ENCODE measurements around the gene ARGLU1. TPM values are rescaled to one million over a fixed set of nuclear protein-coding genes. Genes with fewer than 3 reads are reported as not detected.

The ARGLU1 gene
- total and polyA plus RNA-seq, 2 experiments from 2014 or later, result 146 to 173 TPM

DNA sequence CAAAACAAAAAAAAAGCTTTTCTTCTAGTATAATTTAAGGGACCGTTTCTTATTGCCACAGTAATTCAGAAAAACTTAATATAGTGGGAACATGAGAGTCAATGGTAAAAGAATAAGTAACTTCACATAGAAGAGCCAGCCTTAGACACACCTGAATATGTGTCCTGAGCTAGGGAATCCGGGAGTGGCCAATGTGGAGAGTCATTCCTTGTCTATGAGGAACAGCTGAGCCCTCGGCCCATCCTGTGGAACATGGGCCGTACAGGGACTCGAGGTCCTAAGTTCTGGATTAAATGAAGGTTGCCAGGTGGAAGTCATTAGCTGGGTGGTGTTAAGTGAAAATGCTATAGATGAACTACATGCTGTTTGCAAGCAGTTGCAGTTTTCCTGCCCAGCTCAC, 64.7 kb downstream of the ARGLU1 start:
- H3K27ac ChIP-seq, result no peak overlapping the region
- H3K36me3 ChIP-seq, result no peaks in the 10 kb centered on the region
- H3K4me3 ChIP-seq, result no peak overlapping the region
- no peak for DNase-seq (ENCODE audit: low read depth in 1 of 2, low spot score in 1 of 2)
- H3K9me3 ChIP-seq (ENCODE audit: low read depth), result no peaks in the 10 kb centered on the region
- TF ChIP-seq, protein P1, sequence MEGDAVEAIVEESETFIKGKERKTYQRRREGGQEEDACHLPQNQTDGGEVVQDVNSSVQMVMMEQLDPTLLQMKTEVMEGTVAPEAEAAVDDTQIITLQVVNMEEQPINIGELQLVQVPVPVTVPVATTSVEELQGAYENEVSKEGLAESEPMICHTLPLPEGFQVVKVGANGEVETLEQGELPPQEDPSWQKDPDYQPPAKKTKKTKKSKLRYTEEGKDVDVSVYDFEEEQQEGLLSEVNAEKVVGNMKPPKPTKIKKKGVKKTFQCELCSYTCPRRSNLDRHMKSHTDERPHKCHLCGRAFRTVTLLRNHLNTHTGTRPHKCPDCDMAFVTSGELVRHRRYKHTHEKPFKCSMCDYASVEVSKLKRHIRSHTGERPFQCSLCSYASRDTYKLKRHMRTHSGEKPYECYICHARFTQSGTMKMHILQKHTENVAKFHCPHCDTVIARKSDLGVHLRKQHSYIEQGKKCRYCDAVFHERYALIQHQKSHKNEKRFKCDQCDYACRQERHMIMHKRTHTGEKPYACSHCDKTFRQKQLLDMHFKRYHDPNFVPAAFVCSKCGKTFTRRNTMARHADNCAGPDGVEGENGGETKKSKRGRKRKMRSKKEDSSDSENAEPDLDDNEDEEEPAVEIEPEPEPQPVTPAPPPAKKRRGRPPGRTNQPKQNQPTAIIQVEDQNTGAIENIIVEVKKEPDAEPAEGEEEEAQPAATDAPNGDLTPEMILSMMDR (IDR thresholded peaks at IDR 0.05; ENCODE audit: low read depth, low read length), result no peak
- H3K27me3 ChIP-seq, result no peaks in the 10 kb centered on the region
- H3K4me1 ChIP-seq (ENCODE audit: low read depth), result peaks cover 5% of the 10 kb centered on the region

DNA sequence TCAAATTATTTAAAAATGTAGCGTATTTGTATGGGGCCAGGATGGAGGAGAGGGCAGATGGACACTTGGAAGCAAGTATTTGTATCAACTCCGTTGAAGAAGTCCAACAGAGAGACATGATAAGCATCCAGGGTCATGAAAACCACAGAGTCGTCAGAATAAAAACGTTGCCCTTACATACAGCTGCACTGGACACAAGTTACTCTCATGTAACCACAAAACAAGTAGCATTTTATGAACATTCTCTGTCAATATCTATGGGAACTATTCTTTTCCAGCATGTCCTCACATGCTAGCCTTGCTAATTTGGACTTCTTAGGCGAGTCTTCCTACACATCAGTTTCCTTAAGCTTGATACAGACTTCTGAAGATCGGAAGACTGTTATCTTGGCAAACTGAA, 67.5 kb downstream of the ARGLU1 start:
- H3K36me3 ChIP-seq, result no peaks in the 10 kb centered on the region
- H3K4me3 ChIP-seq, result no peak overlapping the region
- H3K27me3 ChIP-seq, result no peaks in the 10 kb centered on the region
- TF ChIP-seq, protein P1 (IDR thresholded peaks at IDR 0.05; ENCODE audit: low read depth, low read length), result no peak
- no peak overlapping the region for H3K27ac ChIP-seq
- DNase-seq (ENCODE audit: low read depth in 1 of 2, low spot score in 1 of 2), result peak in 1 of 2 donors; percentile 58
- no peaks in the 10 kb centered on the region for H3K9me3 ChIP-seq (ENCODE audit: low read depth)
- H3K4me1 ChIP-seq (ENCODE audit: low read depth), result peaks cover 26% of the 10 kb centered on the region

DNA sequence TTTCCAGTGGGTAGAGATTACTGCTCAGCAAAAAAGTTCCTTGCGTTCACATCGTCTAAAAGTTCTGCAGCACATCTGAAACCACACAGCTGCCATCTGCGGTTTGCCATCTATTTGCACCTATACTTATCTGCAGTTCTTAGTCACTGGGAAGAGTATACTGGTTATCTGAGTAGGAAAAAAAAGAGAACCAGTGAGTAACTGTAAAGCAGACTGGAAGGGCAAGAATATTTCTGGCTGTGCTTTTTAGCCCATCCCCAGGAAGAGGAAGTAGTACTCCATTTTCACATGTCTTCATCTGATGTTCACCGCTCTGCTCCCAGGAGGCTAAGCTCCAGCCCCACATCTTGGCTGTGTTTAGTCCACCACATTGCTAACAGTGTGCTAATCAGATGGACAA, 68.0 kb downstream of the ARGLU1 start:
- no peak overlapping the region for H3K4me3 ChIP-seq
- H3K4me1 ChIP-seq (ENCODE audit: low read depth), result peaks cover 26% of the 10 kb centered on the region
- no peaks in the 10 kb centered on the region for H3K36me3 ChIP-seq
- TF ChIP-seq, protein P1 (IDR thresholded peaks at IDR 0.05; ENCODE audit: low read depth, low read length), result no peak
- DNase-seq (ENCODE audit: low read depth in 1 of 2, low spot score in 1 of 2), result peak in 1 of 2 donors; percentile 66
- H3K27me3 ChIP-seq, result no peaks in the 10 kb centered on the region
- no peaks in the 10 kb centered on the region for H3K9me3 ChIP-seq (ENCODE audit: low read depth)
- H3K27ac ChIP-seq, result no peak overlapping the region

DNA sequence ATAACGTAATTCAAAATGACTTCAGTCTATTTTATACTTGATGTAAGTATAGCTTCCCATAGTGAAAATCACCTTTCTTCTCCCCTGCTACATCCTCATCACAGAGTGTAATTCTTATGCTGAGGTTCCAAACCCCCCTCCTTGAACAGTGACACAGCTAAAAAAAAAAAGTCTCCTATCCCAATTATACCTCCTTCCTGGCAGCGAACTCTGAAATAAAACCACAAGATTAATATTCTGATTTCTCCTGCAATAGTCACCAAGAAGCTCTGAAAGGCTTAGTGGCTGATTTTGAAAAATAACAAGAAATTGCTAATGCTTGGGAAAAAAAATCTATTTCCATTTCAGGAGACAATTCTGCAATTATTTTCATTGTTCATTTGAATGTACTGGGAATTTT, 68.8 kb downstream of the ARGLU1 start:
- DNase-seq (ENCODE audit: low read depth in 1 of 2, low spot score in 1 of 2), result no peak
- peaks cover 5% of the 10 kb centered on the region for H3K36me3 ChIP-seq
- H3K27ac ChIP-seq, result no peak overlapping the region
- no peaks in the 10 kb centered on the region for H3K27me3 ChIP-seq
- peaks cover 26% of the 10 kb centered on the region for H3K4me1 ChIP-seq (ENCODE audit: low read depth)
- TF ChIP-seq, protein P1 (IDR thresholded peaks at IDR 0.05; ENCODE audit: low read depth, low read length), result no peak
- no peaks in the 10 kb centered on the region for H3K9me3 ChIP-seq (ENCODE audit: low read depth)
- no peak overlapping the region for H3K4me3 ChIP-seq

DNA sequence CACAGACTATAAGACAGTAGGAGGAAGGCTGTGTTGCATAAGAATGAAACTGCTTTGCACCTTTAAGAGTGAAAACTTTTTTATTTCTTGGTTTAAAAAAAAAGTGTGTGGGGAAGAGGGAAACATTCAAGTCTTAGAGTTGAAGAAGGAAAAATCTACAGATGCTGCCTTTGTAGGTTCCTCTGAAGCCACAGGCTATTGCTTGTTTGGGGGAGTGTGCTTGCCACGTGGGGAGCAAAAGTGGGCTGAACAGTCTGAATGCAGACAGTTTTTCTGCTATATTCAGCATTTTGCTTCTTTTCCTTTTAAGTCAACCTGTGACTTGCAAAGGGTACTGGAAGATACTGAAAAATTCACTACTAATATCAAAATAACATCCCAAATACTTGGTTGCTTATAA, 69.4 kb downstream of the ARGLU1 start:
- Histone ChIP-seq H3K27ac (no peak overlapping the region), H3K4me3 (no peak overlapping the region), H3K27me3 (no peaks in the 10 kb centered on the region), H3K4me1 (ENCODE audit: low read depth) (peaks cover 26% of the 10 kb centered on the region), H3K9me3 (ENCODE audit: low read depth) (no peaks in the 10 kb centered on the region), H3K36me3 (peaks cover 6% of the 10 kb centered on the region)
- TF ChIP-seq, protein P1 (IDR thresholded peaks at IDR 0.05; ENCODE audit: low read depth, low read length), result no peak
- no peak for DNase-seq (ENCODE audit: low read depth in 1 of 2, low spot score in 1 of 2)

DNA sequence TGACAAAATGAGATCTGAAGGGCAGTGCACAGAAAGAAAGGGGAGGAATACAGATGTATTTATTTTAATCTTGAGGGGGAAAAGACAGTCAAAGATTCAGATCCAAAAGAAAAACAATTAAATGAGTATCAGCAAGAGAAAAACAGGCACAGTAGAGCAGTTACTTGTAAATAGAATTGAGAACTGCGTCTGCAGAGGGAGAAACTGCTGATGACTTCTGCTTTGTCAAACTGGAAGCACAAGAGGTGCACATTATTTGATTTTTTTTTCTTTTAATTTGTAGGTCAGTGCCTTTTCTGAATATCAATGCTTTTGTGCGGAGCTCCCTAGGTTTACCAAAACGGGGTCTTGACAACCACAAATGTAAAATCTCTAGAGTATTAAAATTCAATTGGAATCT, 69.8 kb downstream of the ARGLU1 start:
- H3K27ac ChIP-seq, result no peak overlapping the region
- peaks cover 6% of the 10 kb centered on the region for H3K36me3 ChIP-seq
- TF ChIP-seq, protein P1 (IDR thresholded peaks at IDR 0.05; ENCODE audit: low read depth, low read length), result no peak
- DNase-seq (ENCODE audit: low read depth in 1 of 2, low spot score in 1 of 2), result no peak
- H3K4me1 ChIP-seq (ENCODE audit: low read depth), result peaks cover 26% of the 10 kb centered on the region
- no peaks in the 10 kb centered on the region for H3K9me3 ChIP-seq (ENCODE audit: low read depth)
- no peak overlapping the region for H3K4me3 ChIP-seq
- H3K27me3 ChIP-seq, result no peaks in the 10 kb centered on the region

Data from cardiac muscle cell (in vitro differentiated cells and primary cell).